ENCODE results near the gene SLC4A4.

The SLC4A4 gene

GRCh38 chr4:71338846-71339593 is at the start of gene SLC4A4:
TSS of gene SLC4A4 (plus strand) at chr4:71339020.
- DNase-seq (ENCODE audit: low read depth), result no peak

- DNase-seq (ENCODE audit: low read depth), result no peak
Observed at GRCh38 chr4:71290074-71290473, 48.7 kb upstream of the SLC4A4 start.

GRCh38 chr4:71290476-71290875 is 48.3 kb upstream of the SLC4A4 start:
- DNase-seq (ENCODE audit: low read depth), result no peak

- no peak for DNase-seq (ENCODE audit: low read depth)
Observed at GRCh38 chr4:71292228-71292627, 46.6 kb upstream of the SLC4A4 start.

GRCh38 chr4:71293705-71294104 is 45.1 kb upstream of the SLC4A4 start:
- DNase-seq (ENCODE audit: low read depth), result no peak

GRCh38 chr4:71294301-71294700 is 44.5 kb upstream of the SLC4A4 start:
- DNase-seq (ENCODE audit: low read depth), result no peak

GRCh38 chr4:71296945-71297344 is 41.9 kb upstream of the SLC4A4 start:
- DNase-seq (ENCODE audit: low read depth), result no peak

GRCh38 chr4:71300362-71300761 is 38.5 kb upstream of the SLC4A4 start:
- no peak for DNase-seq (ENCODE audit: low read depth)

GRCh38 chr4:71300964-71301363 is 37.9 kb upstream of the SLC4A4 start:
- DNase-seq (ENCODE audit: low read depth), result no peak

- no peak for DNase-seq (ENCODE audit: low read depth)
Observed at GRCh38 chr4:71303287-71303686, 35.5 kb upstream of the SLC4A4 start.

- no peak for DNase-seq (ENCODE audit: low read depth)
Observed at GRCh38 chr4:71303850-71304249, 35.0 kb upstream of the SLC4A4 start.

GRCh38 chr4:71304289-71304850 is 34.5 kb upstream of the SLC4A4 start:
- no peak for DNase-seq (ENCODE audit: low read depth)

GRCh38 chr4:71307729-71308128 is 31.1 kb upstream of the SLC4A4 start:
- no peak for DNase-seq (ENCODE audit: low read depth)

- DNase-seq (ENCODE audit: low read depth), result no peak
Observed at GRCh38 chr4:71322425-71322824, 16.4 kb upstream of the SLC4A4 start.

GRCh38 chr4:71333368-71333767 is 5.5 kb upstream of the SLC4A4 start:
- DNase-seq (ENCODE audit: low read depth), result no peak

GRCh38 chr4:71333960-71334359 is 4.9 kb upstream of the SLC4A4 start:
- DNase-seq (ENCODE audit: low read depth), result no peak

- no peak for DNase-seq (ENCODE audit: low read depth)
Observed at GRCh38 chr4:71334465-71334882, 4.3 kb upstream of the SLC4A4 start.

- no peak for DNase-seq (ENCODE audit: low read depth)
Observed at GRCh38 chr4:71343670-71344466, 5.0 kb downstream of the SLC4A4 start.

GRCh38 chr4:71346710-71347109 is 7.9 kb downstream of the SLC4A4 start:
- DNase-seq (ENCODE audit: low read depth), result no peak

- no peak for DNase-seq (ENCODE audit: low read depth)
Observed at GRCh38 chr4:71348586-71348985, 9.8 kb downstream of the SLC4A4 start.

GRCh38 chr4:71355045-71355444 is 16.2 kb downstream of the SLC4A4 start:
- no peak for DNase-seq (ENCODE audit: low read depth)

GRCh38 chr4:71355971-71356370 is 17.2 kb downstream of the SLC4A4 start:
- DNase-seq (ENCODE audit: low read depth), result no peak

All from activated T-cell treated with anti-CD3 and anti-CD28 coated beads for 24 hours (primary cell).